NOMO-1 treated with DMSO at 0.1 percent for 48 hours (cell line): Measurements from ENCODE around the gene PTGES.

Source experiments
- DNase-seq: peaks from one replicate; lab custom pipeline; 2025; ENCODE audit not compliant: unreplicated experiment; lab: John Stamatoyannopoulos, UW

PTGES gene

GRCh38 chr9:129720865-129721545 is 31.8 kb downstream of the PTGES start:
- DNase-seq, result no peak

DNA sequence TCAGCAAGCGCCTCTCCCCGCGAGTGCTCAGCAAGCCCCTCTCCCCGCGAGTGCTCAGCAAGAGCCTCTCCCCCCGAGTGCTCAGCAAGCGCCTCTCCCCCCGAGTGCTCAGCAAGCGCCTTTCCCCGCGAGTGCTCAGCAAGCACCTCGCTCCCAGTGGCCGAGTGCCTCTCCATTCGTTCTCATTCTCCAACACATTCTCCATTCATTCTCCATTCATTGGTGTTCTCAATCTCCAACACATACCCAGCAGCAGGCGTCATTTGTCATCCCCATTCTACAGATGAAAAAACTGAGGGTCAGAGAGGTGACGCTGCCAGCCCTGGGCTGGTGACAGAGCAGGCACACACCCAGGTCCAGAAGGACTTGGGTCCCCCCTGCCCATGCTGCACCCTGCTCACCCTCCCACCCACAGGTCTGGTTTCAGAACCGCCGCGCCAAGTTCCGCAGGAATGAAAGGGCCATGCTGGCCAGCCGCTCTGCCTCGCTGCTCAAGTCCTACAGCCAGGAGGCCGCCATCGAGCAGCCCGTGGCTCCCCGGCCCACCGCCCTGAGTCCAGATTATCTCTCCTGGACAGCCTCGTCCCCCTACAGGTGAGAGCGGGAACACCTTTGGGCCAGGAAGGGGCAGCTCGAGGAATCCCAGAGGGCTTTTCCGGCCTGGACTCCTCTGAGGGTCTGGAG is 32.5 kb downstream of the PTGES start:
- no peak for DNase-seq

DNA sequence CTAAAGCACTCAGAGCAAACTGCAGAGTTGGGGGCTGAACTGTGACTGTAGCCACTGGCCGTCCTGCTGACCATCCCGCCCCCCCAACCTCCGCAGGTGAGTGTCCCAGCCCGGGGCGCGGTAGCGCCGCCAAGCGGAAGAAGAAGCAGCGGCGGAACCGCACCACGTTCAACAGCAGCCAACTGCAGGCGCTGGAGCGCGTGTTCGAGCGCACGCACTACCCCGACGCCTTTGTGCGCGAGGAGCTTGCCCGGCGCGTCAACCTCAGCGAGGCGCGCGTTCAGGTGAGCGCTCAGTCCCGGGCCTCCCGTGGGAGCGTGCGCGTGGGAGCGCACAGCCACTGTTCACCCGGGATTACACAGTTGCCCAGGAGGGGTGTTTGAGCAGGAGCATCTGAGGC is 33.7 kb downstream of the PTGES start:
- DNase-seq, result no peak

DNA sequence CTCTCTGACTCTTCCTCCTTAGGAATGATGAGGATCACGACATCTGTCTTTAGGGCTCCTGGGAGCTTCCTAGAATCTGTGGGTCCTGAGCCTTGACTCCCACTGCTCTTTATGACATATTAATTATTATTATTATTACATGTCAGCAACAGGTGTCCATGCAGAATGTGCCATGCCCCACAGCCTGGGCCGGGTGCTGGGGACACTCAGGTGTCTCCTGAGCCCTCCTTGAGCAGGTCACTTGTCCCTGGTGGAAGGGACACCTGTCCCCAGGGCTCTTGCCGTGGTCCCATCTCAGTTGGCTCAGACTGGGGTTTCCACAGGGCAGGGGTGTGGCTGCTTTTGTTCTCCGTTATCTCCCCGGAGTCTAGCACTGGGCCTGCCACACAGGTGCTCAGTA is 34.2 kb downstream of the PTGES start:
- no peak for DNase-seq

GRCh38 chr9:129717991-129718390 is 34.9 kb downstream of the PTGES start:
- DNase-seq, result no peak

DNA sequence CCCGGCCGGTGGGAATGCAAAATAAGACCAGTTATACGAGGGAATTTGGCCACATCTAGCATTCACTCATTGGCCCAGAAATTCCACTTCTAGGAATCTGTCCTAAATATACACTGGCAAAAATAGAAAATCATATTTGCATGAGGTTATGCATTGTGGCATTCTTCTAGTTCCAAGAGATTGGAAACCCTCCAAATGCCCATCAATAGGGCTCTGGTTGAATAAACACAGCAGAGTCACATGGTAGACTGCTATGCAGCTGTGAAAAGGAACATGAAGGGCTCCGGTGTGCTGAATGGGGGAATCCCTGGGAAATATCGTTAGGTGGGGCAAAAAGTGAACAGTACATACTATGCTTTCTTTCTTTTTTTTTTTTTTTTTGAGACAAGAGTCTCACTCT is 36.8 kb downstream of the PTGES start:
- no peak for DNase-seq

- DNase-seq, result peak; percentile 6
These were observed 38.3 kb downstream of the PTGES start for GRCh38 chr9:129714511-129715061.

- DNase-seq, result no peak
These were observed 39.5 kb downstream of the PTGES start for GRCh38 chr9:129713402-129713679.

GRCh38 chr9:129712634-129713401 is 40.0 kb downstream of the PTGES start:
- DNase-seq, result no peak

DNA sequence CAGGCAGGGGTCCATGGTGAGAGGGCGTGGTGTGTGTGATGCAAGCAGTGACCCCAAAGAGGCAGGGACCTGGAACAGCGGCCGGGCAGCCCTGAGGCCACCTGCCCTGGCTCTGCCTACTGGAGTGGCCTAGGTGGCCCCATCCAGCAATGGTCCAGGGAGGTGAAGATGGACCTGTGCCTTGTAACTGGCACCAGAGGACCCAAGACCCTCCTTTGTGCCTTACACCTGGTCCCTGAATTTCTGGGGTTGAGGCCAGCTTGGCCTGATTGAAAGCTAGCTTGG is 42.7 kb downstream of the PTGES start:
- no peak for DNase-seq

GRCh38 chr9:129709438-129710168 is 43.2 kb downstream of the PTGES start:
- DNase-seq, result no peak

GRCh38 chr9:129708793-129709192 is 44.0 kb downstream of the PTGES start:
- DNase-seq, result no peak

DNA sequence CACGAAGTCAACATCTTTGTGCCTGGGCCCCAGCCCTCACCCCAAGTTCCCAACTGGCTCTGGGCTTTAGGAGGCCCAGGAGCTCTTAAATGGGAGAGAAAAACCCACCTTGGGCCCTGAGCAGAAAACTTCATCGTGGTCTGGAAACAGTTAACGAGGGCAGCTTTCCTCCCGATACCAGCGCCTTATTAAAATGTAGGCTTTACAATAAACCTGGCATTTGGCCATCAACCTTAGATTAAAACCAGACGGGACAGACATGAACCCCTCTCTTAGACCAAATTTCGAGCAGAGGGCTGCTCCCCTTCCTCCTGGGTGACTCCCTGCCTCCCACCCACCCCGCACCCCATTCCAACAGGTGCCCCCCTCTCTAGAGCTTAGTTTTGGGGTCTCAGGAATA is 48.0 kb downstream of the PTGES start:
- no peak for DNase-seq

GRCh38 chr9:129703667-129704355 is 49.0 kb downstream of the PTGES start:
- DNase-seq, result no peak

DNA sequence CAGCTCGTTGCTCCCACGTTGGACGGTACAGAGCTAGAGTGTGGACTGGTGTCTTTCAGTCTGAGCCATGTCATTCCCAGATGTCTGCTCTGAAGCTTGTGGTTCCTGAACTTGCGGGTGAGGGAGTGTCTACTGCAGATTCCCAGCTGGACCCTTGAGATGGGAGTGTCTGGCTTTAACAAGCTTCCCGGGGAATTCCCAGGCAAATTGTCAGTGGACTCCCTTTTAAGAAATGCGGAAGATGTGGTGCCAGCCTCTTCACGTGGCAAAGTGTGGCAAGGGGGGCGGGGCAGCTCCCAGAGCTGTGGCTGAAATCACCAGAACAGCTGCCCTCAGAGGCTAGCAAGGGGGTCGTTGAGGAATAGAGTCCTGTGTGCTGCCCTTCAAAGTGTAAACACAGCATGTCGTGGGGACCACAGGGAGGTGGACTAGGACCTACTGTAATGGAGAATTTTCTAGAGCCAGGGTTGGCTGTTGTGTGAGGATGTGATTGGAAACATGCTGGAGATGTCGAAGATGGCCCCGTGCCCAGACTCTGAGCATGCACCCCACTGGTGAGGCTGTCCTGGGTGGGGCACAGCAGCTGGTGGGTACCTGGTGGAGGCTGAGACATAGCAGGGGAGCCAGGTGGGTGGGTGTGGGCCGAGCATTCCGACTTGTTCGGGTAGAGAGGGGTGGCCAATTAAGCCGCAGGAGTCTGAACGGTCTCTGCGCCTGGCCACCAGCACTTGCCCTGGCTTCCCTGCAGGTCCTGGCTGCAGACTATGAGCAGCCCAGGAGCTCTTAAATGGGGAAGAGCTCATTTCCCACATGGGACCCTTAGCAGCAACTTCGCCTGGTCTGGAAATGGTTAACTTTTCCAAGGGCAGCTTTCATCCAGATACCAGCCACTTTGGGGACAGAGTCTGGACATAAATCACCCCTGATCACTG is 50.0 kb downstream of the PTGES start:
- DNase-seq, result no peak

GRCh38 chr9:129701549-129701948 is 51.3 kb downstream of the PTGES start:
- no peak for DNase-seq

DNA sequence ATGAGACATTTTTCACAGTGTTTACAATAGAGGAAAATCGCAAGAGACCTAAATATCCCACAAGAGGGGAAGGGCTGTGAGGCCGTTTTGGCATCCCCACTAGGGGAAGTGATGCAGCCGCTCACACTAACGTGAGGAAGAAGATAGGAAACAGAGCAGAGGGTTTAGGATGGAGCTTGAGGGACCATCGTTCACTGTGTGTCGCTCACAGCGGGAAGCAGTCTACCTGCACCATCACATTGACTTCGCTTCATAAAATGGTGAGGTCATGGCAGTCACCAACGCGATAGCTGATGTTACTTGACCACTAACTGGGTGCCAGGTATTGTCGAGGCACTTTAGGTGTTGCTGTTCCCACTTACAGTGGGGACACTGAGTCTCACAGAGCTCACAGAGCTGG is 51.8 kb downstream of the PTGES start:
- DNase-seq, result no peak

DNA sequence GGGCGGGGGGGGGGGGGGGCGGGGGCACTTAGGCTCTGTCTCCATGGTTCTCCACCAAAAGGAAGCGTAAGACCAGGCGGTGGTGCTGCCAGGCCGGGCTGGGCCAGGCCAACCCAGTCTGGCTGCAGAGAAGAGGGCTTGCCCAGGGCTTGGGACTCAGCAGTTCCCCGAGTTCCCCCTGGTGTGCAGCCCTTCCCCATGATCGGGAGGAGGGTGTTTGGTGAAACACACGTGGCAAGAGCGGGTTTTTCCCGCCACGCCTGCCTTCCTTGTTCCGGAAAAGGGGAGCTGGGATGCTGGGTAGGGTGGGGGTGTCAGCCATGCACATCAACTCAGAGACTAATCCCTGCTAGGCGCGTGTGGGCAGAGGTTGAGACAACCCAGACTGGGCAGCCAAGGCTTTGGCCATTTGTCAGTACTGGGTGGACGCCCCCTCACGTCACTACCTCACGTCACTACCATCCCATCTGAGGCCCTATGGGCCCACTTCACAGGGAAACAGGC is 54.5 kb downstream of the PTGES start:
- DNase-seq, result no peak

DNA sequence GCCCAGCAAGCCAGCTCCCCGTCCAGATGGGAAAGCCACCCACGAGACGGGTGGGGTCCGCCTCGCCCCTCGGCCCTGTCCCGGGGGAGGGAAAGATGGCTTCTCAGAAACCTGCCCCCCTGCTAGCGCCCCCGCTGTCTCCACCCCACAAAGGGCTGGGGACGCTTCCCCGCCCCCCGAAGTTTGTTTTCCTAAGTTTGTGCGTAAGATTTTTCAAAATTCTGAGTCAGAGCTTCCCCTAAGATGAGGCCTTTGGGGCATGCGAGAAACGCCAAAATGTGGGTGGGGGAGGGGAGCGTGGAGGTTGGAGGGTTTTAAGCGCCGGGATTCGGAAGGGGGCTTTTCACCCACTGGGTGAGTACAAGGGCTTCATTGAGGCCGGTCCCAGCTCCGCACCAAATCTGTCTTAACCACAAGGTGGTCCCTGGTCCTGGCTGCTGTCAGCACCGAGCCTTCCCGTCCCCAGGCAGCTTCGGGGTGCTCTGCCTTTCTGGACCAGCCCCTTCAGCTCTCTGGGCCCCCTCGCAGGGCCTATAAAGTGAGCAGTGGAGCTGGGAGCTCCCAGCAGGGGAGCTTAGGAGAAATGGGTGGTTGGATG is 55.1 kb downstream of the PTGES start:
- no peak for DNase-seq
